GM12873 (cell line): ENCODE results near the gene RBM20.

Source experiments
- TF ChIP-seq, protein P1 (sequence below): IDR thresholded peaks from 2 replicates; pipeline ENCODE4 v1.5.1; 2012; ENCODE audit warnings: low read depth, mild to moderate bottlenecking, moderate library complexity, low read length, control low read depth; ENCODE audit not compliant: insufficient read depth; ENCODE audit errors: missing control alignments

The RBM20 gene

DNA sequence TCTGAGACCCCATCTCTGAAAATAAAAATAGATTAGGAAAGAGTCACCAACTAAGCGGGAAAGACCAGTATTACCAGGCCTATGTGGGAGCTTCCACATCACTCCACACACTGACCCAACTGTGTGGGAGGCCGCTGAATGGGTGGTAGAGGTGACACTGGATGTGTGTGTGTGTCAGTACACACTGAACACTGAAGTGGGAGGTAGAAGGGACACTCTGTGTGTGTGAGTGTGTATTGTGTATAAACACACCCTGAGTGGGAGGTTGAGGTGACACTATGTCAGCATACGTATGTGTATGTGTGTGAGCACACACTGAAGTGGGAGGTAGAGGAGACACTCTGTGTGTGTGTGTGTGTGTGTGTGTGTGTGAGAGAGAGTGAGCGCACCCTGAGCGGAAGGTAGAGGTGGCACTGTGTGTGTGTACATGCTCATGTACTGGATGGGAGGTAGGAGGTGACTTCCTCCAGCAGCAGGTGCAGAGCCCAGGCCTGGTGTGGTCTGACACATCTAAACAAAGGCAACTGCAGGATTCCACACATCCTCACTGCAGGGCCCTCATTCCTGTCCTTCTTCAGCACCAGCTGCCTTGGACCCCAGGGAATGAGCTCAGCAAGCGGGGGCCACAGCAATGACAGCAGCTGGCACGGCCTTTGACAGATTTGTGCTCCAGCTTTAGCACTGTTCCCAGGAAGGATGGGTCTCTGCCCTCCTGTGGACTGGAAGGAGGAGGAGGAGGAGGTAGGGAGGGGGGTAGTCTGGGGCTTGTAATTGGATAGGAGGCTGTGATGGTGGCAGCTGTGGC is 26.5 kb upstream of the RBM20 start:
- TF ChIP-seq, protein P1, sequence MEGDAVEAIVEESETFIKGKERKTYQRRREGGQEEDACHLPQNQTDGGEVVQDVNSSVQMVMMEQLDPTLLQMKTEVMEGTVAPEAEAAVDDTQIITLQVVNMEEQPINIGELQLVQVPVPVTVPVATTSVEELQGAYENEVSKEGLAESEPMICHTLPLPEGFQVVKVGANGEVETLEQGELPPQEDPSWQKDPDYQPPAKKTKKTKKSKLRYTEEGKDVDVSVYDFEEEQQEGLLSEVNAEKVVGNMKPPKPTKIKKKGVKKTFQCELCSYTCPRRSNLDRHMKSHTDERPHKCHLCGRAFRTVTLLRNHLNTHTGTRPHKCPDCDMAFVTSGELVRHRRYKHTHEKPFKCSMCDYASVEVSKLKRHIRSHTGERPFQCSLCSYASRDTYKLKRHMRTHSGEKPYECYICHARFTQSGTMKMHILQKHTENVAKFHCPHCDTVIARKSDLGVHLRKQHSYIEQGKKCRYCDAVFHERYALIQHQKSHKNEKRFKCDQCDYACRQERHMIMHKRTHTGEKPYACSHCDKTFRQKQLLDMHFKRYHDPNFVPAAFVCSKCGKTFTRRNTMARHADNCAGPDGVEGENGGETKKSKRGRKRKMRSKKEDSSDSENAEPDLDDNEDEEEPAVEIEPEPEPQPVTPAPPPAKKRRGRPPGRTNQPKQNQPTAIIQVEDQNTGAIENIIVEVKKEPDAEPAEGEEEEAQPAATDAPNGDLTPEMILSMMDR: no peak

DNA sequence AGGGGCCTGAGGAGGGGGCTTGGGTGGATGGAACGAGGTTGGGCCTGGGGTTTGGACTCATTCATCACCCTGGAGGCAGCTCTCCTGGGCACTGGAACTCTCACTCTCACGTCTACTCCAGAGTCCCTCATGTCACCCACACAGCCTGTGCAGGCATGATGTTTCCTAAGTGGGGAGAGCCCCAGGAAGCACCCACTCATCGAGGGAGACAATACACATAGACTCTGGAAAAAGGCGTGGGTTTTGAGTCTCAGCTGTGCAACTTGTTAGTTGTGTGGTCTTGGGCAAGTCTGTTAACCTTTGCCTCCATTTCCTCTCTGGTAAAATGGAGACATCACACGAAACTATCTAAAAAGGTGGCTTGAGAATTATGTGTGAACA is 25.9 kb upstream of the RBM20 start:
- TF ChIP-seq, protein P1: no peak

DNA sequence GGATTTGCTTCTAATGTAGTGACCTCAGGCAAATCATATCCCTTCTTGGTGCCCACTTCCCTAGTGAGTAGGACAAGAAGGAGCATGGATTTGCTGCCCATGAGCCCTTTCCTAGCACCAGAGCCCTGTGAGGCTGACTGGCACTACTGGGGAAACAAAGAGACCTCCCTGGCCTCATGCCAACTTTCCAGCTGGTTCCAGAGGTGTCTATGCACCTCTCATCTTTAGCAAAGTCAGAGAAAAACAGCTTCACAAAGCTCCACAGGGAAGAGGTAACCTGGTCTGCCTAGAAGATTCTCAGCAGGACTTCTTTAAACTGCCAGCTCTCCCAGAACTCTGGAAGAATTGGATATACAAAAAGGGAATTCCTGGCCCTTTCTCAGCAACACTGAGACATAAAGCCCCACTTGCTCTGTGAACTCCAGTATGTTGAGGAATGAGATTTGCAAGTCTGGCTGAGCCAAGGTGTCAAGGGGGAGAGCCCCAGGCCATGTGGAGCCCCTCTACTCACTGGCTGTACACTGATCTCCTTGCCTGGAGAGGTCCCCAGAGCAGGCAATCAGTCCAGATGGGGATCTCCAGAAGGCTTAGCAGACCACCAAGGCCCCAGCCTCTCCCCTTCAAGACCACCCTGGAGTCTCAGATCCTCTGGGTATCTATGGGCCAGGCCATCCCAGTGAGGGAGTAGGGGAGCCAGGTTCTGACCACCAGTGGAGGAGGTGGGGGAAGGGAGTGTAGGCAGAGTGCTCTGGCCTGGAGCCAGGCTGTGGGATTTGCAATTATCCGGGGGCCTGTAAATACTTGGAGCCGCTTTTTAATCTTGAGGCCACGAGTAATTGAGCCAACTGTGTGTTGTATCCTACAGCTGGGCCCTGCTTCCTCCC is 24.4 kb upstream of the RBM20 start:
- TF ChIP-seq, protein P1: no peak

DNA sequence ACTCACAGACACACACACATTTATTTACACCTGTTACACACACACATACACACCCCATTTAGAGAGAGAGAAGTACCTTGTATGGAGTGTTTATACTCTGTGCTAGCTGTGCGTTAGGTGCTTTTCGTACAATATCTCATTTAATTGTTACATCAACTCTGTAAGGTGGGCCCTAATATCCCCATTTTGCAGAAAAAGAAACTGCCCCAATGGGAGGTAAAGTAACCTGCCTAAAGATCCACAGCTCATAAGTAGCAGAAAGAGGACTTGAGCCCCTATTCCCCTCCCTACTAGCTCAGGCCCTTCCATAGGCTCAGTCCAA is 23.8 kb upstream of the RBM20 start:
- TF ChIP-seq, protein P1: no peak

DNA sequence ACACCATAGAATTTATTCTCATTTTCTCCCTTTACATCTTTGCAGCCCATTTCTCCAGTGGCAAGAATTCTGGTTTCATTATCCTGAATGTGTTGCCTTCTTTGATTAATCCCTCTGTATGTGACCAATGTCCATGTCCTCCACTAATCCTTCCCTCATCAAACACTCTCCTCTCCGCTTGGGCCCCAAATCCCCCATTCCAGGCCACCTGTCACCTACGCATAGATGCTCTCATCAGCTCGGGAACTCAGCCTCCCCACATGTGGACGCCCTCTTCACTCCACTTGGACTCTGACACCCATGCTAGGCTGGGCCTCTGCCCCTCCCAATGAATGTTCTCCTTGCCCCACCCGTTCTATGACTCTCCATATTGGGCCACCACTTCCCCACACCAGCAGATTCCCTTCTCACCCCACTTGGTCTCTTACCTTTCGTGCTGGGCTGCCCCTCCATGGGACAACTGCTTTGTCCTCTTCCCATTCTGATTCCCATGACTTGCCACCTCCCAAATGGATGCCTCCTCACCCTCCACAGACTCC is 18.7 kb upstream of the RBM20 start:
- TF ChIP-seq, protein P1: no peak

DNA sequence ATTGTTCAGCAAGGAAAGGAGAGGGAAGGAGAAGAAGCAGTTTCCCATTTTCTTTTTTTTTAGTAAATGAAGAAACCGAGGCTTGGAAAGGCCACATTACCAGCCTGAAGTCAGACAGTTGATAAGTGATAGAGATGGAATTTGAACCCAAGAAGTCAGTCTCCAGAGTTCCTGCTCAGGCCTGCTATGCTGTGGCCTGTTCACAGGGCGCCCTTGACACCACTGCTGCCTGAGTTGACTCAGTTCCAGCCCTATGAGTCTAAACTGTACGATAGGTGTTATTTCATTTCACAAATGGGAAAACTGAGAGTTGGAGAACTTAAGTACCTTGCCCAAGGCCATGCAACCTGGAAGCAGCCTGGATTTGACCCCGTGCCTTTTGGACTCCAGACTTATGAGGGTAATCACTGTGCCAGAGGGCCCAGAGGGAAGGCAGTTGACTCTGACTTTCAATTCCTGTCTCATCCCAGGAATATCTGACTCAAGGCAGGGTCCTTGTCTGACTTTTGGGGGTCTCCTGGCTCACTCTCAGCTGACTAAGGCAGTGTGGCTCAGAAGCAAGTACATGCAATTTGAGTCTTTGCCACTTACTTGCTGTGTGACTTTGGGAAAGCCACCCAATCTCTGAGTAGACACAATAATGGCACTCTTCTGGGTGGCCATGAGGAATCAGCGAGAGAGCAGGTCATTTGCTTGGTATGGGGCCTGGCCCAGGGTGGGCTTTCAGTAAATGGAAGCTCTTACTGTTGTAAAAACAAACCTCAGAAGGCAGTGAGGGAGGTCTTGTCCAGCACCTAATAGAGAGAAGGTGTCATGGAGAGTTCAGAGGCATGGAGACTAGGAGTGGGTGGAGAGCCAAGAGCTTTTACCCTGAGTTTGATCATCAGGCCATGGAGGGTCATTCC is 17.9 kb upstream of the RBM20 start:
- TF ChIP-seq, protein P1: no peak

DNA sequence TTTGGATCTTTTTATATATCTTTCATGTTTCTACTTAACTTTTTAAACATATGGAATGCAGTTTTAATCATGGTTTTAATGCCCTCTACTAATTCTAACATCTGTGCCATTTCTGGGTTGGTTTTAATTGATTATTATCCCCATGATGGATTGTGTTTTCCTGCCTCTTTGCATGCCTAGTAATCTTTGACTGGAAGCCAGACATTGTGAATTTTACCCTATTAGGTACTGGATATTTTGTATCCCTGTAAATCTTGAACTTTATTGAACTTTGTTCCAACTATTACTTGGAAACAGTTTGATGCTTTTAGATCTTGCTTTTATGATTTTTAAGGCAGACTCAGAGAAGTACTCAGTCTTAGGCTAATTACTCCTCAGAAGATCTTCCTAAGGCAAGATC is 16.0 kb upstream of the RBM20 start:
- TF ChIP-seq, protein P1: no peak
